Activated T-cell treated with anti-CD3 and anti-CD28 coated beads, Interleukin-2, amount 50 U/mL, for 24 hours (primary cell): ENCODE measurements around the gene BAIAP3.

Source experiments
- DNase-seq: peaks from one replicate; pipeline ENCODE4 v3.0.0-alpha.2; 2020
- H3K27ac Mint-ChIP-seq: 2 replicates; pipeline ENCODE4 v1.8.0; 2020; ENCODE audit warnings: mild to moderate bottlenecking, mixed read lengths
- H3K27me3 Mint-ChIP-seq: 2 replicates; pipeline ENCODE4 v1.8.0; 2020; ENCODE audit warnings: mixed read lengths
- H3K36me3 Mint-ChIP-seq: 2 replicates; pipeline ENCODE4 v1.8.0; 2020; ENCODE audit warnings: low read depth, mixed read lengths
- H3K4me1 Mint-ChIP-seq: 2 replicates; pipeline ENCODE4 v1.8.0; 2020; ENCODE audit warnings: low read depth, mixed read lengths
- H3K4me3 Mint-ChIP-seq: 2 replicates; pipeline ENCODE4 v1.8.0; 2020; ENCODE audit warnings: mild to moderate bottlenecking, moderate library complexity, mixed read lengths
- H3K9me3 Mint-ChIP-seq: 2 replicates; pipeline ENCODE4 v1.8.0; 2020; ENCODE audit warnings: mixed read lengths

Gene BAIAP3

GRCh38 chr16:1309888-1310831, 23.3 kb upstream of the BAIAP3 start:
- Mint-ChIP-seq H3K36me3 (peaks cover 48% of the 10 kb centered on the region), H3K27me3 (no peaks in the 10 kb centered on the region)

GRCh38 chr16:1310832-1311200, 22.6 kb upstream of the BAIAP3 start:
- no peak for DNase-seq
- Mint-ChIP-seq H3K27ac (peak overlapping the region; percentile 97), H3K36me3 (peaks cover 53% of the 10 kb centered on the region), H3K4me1 (peaks cover 37% of the 10 kb centered on the region), H3K4me3 (peak overlapping the region; percentile 92), H3K27me3 (no peaks in the 10 kb centered on the region), H3K9me3 (no peaks in the 10 kb centered on the region)

More at GRCh38 chr16:1309888-1310831, 23.3 kb upstream of the BAIAP3 start:
- Mint-ChIP-seq H3K4me3 (peak overlapping the region; percentile 92), H3K9me3 (no peaks in the 10 kb centered on the region), H3K4me1 (peaks cover 37% of the 10 kb centered on the region), H3K27ac (peak overlapping the region; percentile 97)
- peak; percentile 75 for DNase-seq

- peaks cover 58% of the 10 kb centered on the region for H3K36me3 Mint-ChIP-seq
- H3K4me1 Mint-ChIP-seq: peaks cover 33% of the 10 kb centered on the region
- peak overlapping the region; percentile 92 for H3K4me3 Mint-ChIP-seq
These were observed 22.2 kb upstream of the BAIAP3 start for GRCh38 chr16:1311212-1311737.

GRCh38 chr16:1311738-1312466, 21.5 kb upstream of the BAIAP3 start:
- Mint-ChIP-seq H3K9me3 (no peaks in the 10 kb centered on the region), H3K4me3 (peak overlapping the region; percentile 92), H3K4me1 (peaks cover 30% of the 10 kb centered on the region), H3K27ac (peak overlapping the region; percentile 97), H3K36me3 (peaks cover 64% of the 10 kb centered on the region), H3K27me3 (no peaks in the 10 kb centered on the region)
- DNase-seq: no peak

More at GRCh38 chr16:1311212-1311737, 22.2 kb upstream of the BAIAP3 start:
- DNase-seq: no peak
- Mint-ChIP-seq H3K27ac (peak overlapping the region; percentile 97), H3K27me3 (no peaks in the 10 kb centered on the region), H3K9me3 (no peaks in the 10 kb centered on the region)

- H3K36me3 Mint-ChIP-seq: peaks cover 70% of the 10 kb centered on the region
- no peak for DNase-seq
- no peaks in the 10 kb centered on the region for H3K9me3 Mint-ChIP-seq
- H3K27ac Mint-ChIP-seq: peak overlapping the region; percentile 76
- H3K4me3 Mint-ChIP-seq: peak overlapping the region; percentile 92
- no peaks in the 10 kb centered on the region for H3K27me3 Mint-ChIP-seq
- H3K4me1 Mint-ChIP-seq: peaks cover 30% of the 10 kb centered on the region
These were observed 21.0 kb upstream of the BAIAP3 start for GRCh38 chr16:1312467-1312816.

GRCh38 chr16:1312903-1313302, 20.5 kb upstream of the BAIAP3 start:
- peaks cover 29% of the 10 kb centered on the region for H3K4me1 Mint-ChIP-seq
- peak overlapping the region; percentile 92 for H3K4me3 Mint-ChIP-seq
- no peaks in the 10 kb centered on the region for H3K9me3 Mint-ChIP-seq

GRCh38 chr16:1313721-1314369, 19.6 kb upstream of the BAIAP3 start:
- Mint-ChIP-seq H3K27me3 (no peaks in the 10 kb centered on the region), H3K4me1 (peaks cover 27% of the 10 kb centered on the region), H3K4me3 (no peak overlapping the region), H3K9me3 (no peaks in the 10 kb centered on the region), H3K27ac (peak overlapping the region; percentile 37), H3K36me3 (peaks cover 84% of the 10 kb centered on the region)
- no peak for DNase-seq

More at GRCh38 chr16:1312903-1313302, 20.5 kb upstream of the BAIAP3 start:
- Mint-ChIP-seq H3K27me3 (no peaks in the 10 kb centered on the region), H3K27ac (peak overlapping the region; percentile 76), H3K36me3 (peaks cover 74% of the 10 kb centered on the region)
- DNase-seq: no peak

GRCh38 chr16:1314399-1315068, 18.9 kb upstream of the BAIAP3 start:
- Mint-ChIP-seq H3K36me3 (peaks cover 91% of the 10 kb centered on the region), H3K4me3 (no peak overlapping the region), H3K9me3 (no peaks in the 10 kb centered on the region), H3K27me3 (no peaks in the 10 kb centered on the region), H3K4me1 (peaks cover 27% of the 10 kb centered on the region), H3K27ac (peak overlapping the region; percentile 14)
- DNase-seq: no peak

GRCh38 chr16:1315081-1316032, 18.1 kb upstream of the BAIAP3 start:
- no peaks in the 10 kb centered on the region for H3K27me3 Mint-ChIP-seq
- DNase-seq: no peak
- peaks cover 95% of the 10 kb centered on the region for H3K36me3 Mint-ChIP-seq
- H3K9me3 Mint-ChIP-seq: no peaks in the 10 kb centered on the region
- peak overlapping the region; percentile 26 for H3K27ac Mint-ChIP-seq
- H3K4me1 Mint-ChIP-seq: peaks cover 27% of the 10 kb centered on the region
- no peak overlapping the region for H3K4me3 Mint-ChIP-seq

- H3K4me3 Mint-ChIP-seq: no peak overlapping the region
- peak overlapping the region; percentile 17 for H3K27ac Mint-ChIP-seq
- no peaks in the 10 kb centered on the region for H3K9me3 Mint-ChIP-seq
- no peak for DNase-seq
- no peaks in the 10 kb centered on the region for H3K27me3 Mint-ChIP-seq
- H3K36me3 Mint-ChIP-seq: peaks cover 94% of the 10 kb centered on the region
- peaks cover 24% of the 10 kb centered on the region for H3K4me1 Mint-ChIP-seq
These were observed 17.4 kb upstream of the BAIAP3 start for GRCh38 chr16:1316033-1316405.

GRCh38 chr16:1317479-1318267, 15.8 kb upstream of the BAIAP3 start:
- H3K9me3 Mint-ChIP-seq: no peaks in the 10 kb centered on the region
- H3K27me3 Mint-ChIP-seq: no peaks in the 10 kb centered on the region
- peaks cover 10% of the 10 kb centered on the region for H3K4me1 Mint-ChIP-seq
- DNase-seq: no peak
- no peak overlapping the region for H3K4me3 Mint-ChIP-seq
- peak overlapping the region; percentile 59 for H3K27ac Mint-ChIP-seq
- H3K36me3 Mint-ChIP-seq: peaks cover 95% of the 10 kb centered on the region

- H3K27ac Mint-ChIP-seq: peak overlapping the region; percentile 67
- H3K4me1 Mint-ChIP-seq: peaks cover 5% of the 10 kb centered on the region
- H3K4me3 Mint-ChIP-seq: no peak overlapping the region
- no peaks in the 10 kb centered on the region for H3K9me3 Mint-ChIP-seq
- peaks cover 91% of the 10 kb centered on the region for H3K36me3 Mint-ChIP-seq
- DNase-seq: no peak
- H3K27me3 Mint-ChIP-seq: no peaks in the 10 kb centered on the region
These were observed 15.2 kb upstream of the BAIAP3 start for GRCh38 chr16:1318268-1318545.

- Mint-ChIP-seq H3K27me3 (no peaks in the 10 kb centered on the region), H3K36me3 (peaks cover 90% of the 10 kb centered on the region), H3K4me3 (no peak overlapping the region), H3K4me1 (peaks cover 4% of the 10 kb centered on the region), H3K27ac (peak overlapping the region; percentile 35), H3K9me3 (no peaks in the 10 kb centered on the region)
- DNase-seq: no peak
These were observed 14.4 kb upstream of the BAIAP3 start for GRCh38 chr16:1319041-1319440.
